SH-SY5Y (cell line): Measurements from ENCODE around the gene ARHGAP5.

Experiments
- GATA2 ChIP-seq: IDR thresholded peaks from 2 replicates; pipeline ENCODE4 v1.6.1; 2011; ENCODE audit warnings: mild to moderate bottlenecking, low read depth, low read length
- GATA3 ChIP-seq: IDR thresholded peaks from 2 replicates; pipeline ENCODE4 v1.6.1; 2011; ENCODE audit warnings: low read depth, mild to moderate bottlenecking, low read length, moderate library complexity

The ARHGAP5 gene

GRCh38 chr14:32083789-32084188 lies 6.7 kb downstream of the ARHGAP5 start:
- TF ChIP-seq GATA3: no peak
- no peak for TF ChIP-seq GATA2

- TF ChIP-seq GATA2: no peak
- no peak for TF ChIP-seq GATA3
Observed at GRCh38 chr14:32085182-32085844, 8.2 kb downstream of the ARHGAP5 start.

GRCh38 chr14:32085845-32086383 lies 8.8 kb downstream of the ARHGAP5 start:
- TF ChIP-seq GATA2 (no peak), GATA3 (no peak)

- TF ChIP-seq GATA2: no peak
- no peak for TF ChIP-seq GATA3
Observed at GRCh38 chr14:32087173-32087861, 10.2 kb downstream of the ARHGAP5 start.

- no peak for TF ChIP-seq GATA3
- no peak for TF ChIP-seq GATA2
Observed at GRCh38 chr14:32087907-32088306, 10.8 kb downstream of the ARHGAP5 start.

GRCh38 chr14:32090686-32091085 lies 13.6 kb downstream of the ARHGAP5 start:
- no peak for TF ChIP-seq GATA2
- no peak for TF ChIP-seq GATA3

GRCh38 chr14:32099473-32099872 lies 22.4 kb downstream of the ARHGAP5 start:
- TF ChIP-seq GATA3 (no peak), GATA2 (no peak)

GRCh38 chr14:32100175-32100574 lies 23.1 kb downstream of the ARHGAP5 start:
- TF ChIP-seq GATA3 (no peak), GATA2 (no peak)

- TF ChIP-seq GATA2 (peak; percentile 58), GATA3 (peak; percentile 81)
Observed at GRCh38 chr14:32102152-32102787, 25.2 kb downstream of the ARHGAP5 start.

- no peak for TF ChIP-seq GATA2
- TF ChIP-seq GATA3: no peak
Observed at GRCh38 chr14:32102968-32103367, 25.9 kb downstream of the ARHGAP5 start.

- TF ChIP-seq GATA2 (no peak), GATA3 (no peak)
Observed at GRCh38 chr14:32104308-32104707, 27.2 kb downstream of the ARHGAP5 start.

GRCh38 chr14:32104803-32105202 lies 27.7 kb downstream of the ARHGAP5 start:
- TF ChIP-seq GATA2: no peak
- no peak for TF ChIP-seq GATA3

GRCh38 chr14:32109676-32110547 lies 32.8 kb downstream of the ARHGAP5 start:
- TF ChIP-seq GATA2 (no peak), GATA3 (no peak)

- no peak for TF ChIP-seq GATA3
- TF ChIP-seq GATA2: no peak
Observed at GRCh38 chr14:32110548-32110896, 33.4 kb downstream of the ARHGAP5 start.

GRCh38 chr14:32121536-32121935 lies 44.4 kb downstream of the ARHGAP5 start:
- TF ChIP-seq GATA2: no peak
- no peak for TF ChIP-seq GATA3
